Tongue (tissue), 2 donors: ENCODE measurements around the gene TRAPPC1. TPM values are rescaled to one million over a fixed set of nuclear protein-coding genes. Genes with fewer than 3 reads are reported as not detected.

Source experiments
- DNase-seq: peaks from one replicate; pipeline ENCODE4 v3.0.0-alpha.2; 2015
- total RNA-seq: library from RNA; depleted of rRNA; stranded (reverse); fragments of >200 nt; gene quantifications from one replicate; pipeline ENCODE4 v1.2.3, GENCODE V29; 2014

The TRAPPC1 gene
- total RNA-seq, 1 donor from 2014 or later: 21.7 TPM

DNA sequence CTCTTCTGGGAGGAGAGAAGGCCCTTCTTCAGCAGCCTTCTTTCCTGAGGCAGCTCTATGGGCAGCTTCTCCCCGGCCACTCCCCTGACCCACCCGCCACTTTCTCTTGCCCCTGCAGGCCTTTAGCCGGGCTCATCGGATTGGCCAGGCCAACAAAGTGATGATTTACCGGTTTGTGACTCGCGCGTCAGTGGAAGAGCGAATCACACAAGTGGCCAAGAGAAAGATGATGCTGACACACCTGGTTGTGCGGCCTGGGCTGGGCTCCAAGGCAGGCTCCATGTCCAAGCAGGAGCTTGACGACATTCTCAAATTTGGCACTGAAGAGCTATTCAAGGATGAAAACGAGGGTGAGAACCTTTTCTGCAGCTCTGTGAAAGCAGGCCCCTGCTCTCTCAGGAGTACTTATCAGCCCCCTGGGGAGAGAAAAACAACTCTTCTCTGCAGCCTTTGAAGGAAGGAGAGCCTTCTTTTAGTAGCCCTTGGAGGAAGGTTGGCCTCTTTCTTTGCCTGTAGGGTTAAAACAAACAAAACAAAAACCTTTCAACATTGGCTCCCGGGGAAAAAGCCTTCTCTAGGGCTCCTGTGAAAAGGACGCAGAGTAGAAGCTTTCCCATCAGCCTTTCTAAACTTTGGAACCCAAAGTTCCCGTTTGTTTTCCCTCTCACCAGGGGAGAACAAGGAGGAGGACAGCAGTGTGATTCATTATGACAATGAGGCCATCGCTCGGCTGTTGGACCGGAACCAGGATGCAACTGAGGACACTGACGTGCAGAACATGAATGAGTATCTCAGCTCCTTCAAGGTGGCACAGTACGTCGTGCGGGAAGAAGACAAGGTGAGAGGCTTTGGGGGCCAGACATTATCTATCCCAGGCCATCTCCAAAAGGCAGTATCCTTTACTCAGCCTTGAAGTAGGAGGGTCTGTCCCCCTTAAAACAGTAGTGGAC lies 28.3 kb downstream of the TRAPPC1 start:
- peak; percentile 43 for DNase-seq

- DNase-seq: peak; percentile 66
These were observed 34.0 kb downstream of the TRAPPC1 start for GRCh38 chr17:7897773-7898172.

DNA sequence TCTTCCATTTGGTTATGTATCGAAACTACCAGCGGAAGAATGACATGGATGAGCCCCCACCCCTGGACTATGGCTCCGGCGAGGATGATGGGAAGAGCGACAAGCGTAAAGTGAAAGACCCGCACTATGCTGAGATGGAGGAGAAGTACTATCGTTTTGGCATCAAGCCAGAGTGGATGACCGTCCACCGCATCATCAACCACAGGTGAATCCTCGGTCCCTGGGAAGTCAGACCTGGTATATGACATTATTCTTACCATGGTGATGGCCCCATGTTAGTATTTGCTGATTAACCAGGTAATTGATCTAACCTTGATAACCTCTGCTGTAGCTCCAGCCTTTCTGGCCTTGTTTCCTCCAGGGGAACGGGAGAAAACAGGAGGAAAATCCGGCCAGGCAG lies 34.7 kb downstream of the TRAPPC1 start:
- no peak for DNase-seq

GRCh38 chr17:7894866-7895265 lies 36.9 kb downstream of the TRAPPC1 start:
- DNase-seq: no peak

DNA sequence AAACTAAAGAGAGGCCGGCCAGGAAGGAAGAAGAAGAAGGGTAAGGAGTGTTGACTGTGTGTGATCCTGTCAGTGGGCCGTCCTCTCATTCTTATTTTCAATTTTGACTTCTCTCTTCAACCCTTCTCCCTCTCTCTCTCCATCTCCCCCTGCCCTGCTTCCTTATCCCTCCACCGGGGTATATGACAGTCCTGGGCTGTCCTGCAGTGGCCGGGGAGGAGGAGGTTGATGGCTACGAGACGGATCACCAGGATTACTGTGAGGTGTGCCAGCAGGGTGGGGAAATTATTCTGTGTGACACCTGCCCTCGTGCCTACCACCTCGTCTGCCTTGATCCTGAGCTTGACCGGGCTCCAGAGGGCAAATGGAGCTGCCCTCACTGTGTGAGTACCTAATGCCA lies 37.5 kb downstream of the TRAPPC1 start:
- no peak for DNase-seq

GRCh38 chr17:7893187-7893880 lies 38.4 kb downstream of the TRAPPC1 start:
- DNase-seq: peak; percentile 89

DNA sequence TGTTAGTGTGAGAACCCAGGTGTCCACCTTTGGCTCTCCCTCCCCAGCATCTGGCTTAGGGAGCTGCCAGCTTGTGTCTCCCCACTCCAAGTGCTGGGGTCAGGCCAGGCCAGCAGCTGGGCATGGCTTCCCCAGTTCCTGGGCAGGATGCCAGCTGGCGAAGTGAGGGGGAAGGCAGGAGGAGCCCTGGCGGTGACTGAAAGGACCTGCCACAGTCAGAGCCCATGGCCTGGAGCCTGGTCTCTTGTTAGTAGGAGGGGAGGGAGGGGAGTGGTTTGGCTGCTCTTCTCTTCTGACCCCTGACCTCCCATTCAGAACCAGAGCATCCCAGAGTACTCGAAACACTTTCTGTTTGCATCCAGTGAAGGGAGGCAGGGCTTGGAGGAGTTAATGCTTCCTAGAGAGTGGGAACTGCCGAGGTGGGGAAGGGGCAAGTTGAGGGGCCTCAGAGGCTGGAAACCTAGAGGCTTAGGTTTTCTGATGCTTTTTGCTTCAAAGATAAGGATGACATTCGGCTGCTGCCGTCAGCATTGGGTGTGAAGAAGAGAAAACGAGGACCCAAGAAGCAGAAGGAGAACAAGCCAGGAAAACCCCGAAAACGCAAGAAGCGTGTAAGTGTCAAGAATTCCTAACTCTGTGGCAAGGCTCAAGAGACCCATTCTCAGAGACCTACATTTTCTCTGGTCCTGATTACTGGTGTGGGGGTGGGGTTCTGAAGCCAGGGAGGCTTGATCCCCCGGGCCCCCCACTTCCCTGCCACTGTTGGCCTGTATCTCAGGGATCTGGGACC lies 42.4 kb downstream of the TRAPPC1 start:
- peak; percentile 99 for DNase-seq

DNA sequence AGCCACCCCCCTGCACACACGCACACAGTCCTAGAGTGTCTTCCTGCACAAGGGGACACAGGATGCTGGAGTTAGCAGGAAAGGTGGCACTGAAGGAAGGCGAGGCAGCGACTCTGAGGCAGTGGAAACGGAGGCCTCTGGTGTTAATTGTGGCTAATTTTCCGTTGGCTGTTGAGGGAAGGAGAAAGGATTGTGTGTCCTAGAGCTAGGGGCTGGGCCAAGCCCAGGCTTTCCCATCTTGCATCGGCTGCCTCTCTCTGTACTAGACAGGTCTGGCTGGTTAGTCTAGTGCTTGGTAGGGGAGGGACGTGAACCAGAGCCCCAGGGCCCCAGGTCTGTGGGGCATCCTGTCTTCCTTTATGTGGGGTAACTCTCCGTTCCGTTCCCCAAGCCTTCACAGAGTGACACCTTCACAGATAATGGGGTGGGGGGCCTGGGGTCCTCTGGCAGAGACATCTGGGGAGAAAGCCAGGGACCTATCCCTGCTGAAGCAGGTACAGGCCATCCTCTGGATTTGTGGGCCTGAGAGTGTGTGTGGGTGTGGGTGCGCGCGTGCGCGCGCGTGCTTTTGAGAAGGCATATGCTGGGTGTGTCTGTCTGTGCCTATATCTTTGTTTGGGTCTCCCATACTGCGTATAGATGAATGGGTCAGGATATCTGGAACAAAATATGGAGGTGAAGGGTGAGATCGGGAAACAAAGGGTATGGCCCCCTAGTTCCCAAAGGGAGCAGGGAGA lies 43.4 kb downstream of the TRAPPC1 start, which contains the start of gene CHD3:
CHD3 (plus strand) TSS at position 606 of the 737 bp plus-strand sequence. CDS start 212 bp downstream, outside the sequence.
- peak; percentile 77 for DNase-seq

- peak; percentile 99 for DNase-seq
These were observed 44.1 kb downstream of the TRAPPC1 start for GRCh38 chr17:7887482-7888183.

DNA sequence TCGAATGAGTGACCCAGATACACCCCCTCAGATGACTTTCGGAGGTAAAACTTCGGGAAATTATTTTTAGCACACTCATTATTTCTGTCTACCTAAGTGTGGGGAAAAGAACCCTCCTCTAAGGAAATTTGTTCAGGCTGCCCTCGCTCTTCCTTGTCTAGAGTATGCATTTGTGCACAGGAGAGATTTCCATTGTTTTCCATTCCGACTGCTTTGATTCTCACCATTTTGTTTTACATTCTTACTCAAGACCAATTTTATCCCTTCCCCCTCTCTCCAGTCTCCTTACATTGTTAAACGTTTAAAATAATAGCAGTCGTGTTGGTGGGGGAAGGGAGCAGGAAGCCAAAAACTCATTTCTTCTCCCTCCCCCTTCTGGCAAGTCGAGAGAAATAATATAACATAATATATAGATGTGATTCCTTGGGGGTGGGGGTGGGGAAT lies 44.7 kb downstream of the TRAPPC1 start:
- DNase-seq: no peak

- peak; percentile 61 for DNase-seq
These were observed 45.3 kb downstream of the TRAPPC1 start for GRCh38 chr17:7886227-7887037.

DNA sequence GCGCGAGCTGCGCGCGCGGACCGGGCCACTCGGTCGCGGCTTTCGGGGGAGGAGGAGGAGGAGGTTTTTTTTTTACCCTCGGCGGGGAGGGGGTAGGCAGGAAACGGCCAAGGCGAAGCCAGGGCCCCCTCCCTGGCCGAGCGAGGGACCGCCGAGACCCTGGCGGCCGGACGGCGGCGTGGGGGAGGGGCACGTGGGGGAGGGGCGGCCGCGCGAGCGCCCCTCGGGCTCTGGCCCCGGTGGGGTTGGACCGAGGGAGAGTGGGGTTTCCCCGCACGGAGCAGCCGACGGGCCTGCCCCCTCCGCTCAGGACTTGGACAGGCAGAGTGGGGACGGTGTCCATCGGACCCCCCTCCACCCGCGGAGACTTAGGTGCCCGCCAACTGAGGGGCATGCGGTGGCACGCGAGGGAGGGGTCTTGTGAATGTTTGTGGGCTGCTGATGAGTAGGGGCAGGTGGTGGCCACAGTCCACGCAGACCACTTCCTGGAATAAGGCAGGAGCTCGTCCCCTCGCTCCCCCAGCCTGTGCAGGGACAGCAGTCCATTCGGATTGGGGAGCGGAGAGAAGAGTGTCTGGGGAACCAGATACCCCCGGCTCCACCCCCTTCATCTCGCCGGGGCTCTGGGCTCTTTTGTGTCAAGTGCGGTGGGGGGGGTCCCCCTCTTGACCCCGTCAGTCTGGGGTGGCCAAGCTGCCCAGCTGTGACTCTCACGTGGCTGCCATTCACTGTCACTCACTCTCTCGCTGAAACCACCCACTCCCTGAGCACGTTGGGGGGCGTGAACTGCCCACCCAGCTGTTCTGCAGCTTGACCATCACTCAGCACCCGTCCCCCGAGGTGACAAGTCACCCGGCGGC lies 46.1 kb downstream of the TRAPPC1 start:
- peak; percentile 72 for DNase-seq

DNA sequence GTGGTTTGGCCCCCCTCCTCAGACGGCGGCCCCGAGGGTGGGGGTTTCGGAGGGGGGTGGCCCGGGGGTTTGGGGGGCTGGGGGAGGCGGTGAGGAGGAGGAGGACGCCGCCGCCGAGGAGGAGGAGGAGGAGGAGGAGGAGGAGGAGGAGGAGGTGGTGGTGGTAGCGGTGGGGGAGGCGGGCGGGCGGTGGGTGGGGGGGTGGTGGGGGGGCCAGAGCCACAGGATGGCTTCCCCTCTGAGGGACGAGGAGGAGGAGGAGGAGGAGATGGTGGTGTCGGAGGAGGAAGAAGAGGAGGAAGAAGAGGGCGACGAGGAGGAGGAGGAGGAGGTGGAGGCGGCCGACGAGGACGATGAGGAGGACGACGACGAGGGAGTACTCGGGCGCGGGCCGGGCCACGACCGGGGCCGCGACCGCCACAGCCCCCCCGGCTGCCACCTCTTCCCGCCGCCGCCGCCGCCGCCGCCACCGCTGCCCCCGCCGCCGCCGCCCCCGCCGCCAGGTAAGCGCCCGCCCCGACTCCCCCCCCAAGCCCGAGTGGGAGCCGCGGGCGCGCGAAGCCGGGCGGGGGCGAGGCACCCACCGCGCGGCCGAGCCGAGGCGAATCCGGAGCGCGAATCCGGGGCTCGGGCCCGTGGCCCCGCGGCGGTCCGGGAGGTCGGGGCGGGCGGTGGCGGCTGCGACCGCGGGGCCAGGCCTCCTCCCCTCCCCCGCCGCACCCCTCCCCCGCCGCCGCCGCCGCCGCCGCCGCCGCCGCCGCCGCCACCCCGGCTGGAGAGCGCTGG lies 47.0 kb downstream of the TRAPPC1 start:
- no peak for DNase-seq

- DNase-seq: peak; percentile 65
These were observed 47.9 kb downstream of the TRAPPC1 start for GRCh38 chr17:7883781-7884386.

DNA sequence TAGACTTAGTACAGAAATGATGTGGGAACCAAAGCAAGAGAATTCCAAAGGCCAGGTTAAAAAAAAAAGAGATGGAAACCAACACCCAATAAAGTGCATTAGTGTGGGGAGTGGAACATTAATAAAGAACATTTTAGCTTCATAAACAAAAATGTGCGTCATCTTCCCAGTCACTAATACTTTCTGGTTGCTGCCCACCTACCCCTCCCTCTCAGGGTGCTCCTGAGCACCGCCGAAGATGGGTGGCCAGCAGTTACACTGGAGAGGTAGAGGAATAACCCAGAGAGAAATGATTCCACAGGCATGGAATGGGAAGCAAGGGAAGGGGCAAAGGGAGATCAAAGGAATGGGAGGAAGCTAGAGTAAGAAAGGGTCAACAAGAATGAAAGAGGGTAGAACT lies 49.1 kb downstream of the TRAPPC1 start:
- DNase-seq: no peak

- DNase-seq: no peak
These were observed 49.7 kb downstream of the TRAPPC1 start for GRCh38 chr17:7882068-7882467.

- peak; percentile 55 for DNase-seq
These were observed 50.3 kb downstream of the TRAPPC1 start for GRCh38 chr17:7881276-7882054.
